Left lobe of liver (tissue), 2 donors: ENCODE results near the gene MC1R. TPM values are rescaled to one million over a fixed set of nuclear protein-coding genes. Genes with fewer than 3 reads are reported as not detected.
A peak's percentile ranks its signal among the peaks of the same experiment; 100 is the strongest.
"Not testable (repeated sequence)": the region's sequence is repeated elsewhere in the genome, so short reads cannot be mapped to it uniquely, and the experiment has no call there.

Experiments
- ATAC-seq: fragments of 200-7000 bp; cut with Tn5 transposase; one replicate; pipeline ENCODE4 v1.9.1; 2020; ENCODE audit warnings: mild to moderate bottlenecking, moderate library complexity
- DNase-seq: peaks from one replicate; pipeline ENCODE4 v3.0.0-alpha.2; 2020; ENCODE audit warnings: low spot score
- total RNA-seq: library from RNA; stranded (reverse); gene quantifications from one replicate; pipeline ENCODE4 v1.2.1, GENCODE V29; 2021
- donor health status: DM: no; HTN: no; CAD: no; lungs with moderate emphysema.
- donor health status: DM: no; HTN: yes; CAD: no.

The MC1R gene
- total RNA-seq, 1 donor from 2014 or later, result 1.9 TPM

DNA sequence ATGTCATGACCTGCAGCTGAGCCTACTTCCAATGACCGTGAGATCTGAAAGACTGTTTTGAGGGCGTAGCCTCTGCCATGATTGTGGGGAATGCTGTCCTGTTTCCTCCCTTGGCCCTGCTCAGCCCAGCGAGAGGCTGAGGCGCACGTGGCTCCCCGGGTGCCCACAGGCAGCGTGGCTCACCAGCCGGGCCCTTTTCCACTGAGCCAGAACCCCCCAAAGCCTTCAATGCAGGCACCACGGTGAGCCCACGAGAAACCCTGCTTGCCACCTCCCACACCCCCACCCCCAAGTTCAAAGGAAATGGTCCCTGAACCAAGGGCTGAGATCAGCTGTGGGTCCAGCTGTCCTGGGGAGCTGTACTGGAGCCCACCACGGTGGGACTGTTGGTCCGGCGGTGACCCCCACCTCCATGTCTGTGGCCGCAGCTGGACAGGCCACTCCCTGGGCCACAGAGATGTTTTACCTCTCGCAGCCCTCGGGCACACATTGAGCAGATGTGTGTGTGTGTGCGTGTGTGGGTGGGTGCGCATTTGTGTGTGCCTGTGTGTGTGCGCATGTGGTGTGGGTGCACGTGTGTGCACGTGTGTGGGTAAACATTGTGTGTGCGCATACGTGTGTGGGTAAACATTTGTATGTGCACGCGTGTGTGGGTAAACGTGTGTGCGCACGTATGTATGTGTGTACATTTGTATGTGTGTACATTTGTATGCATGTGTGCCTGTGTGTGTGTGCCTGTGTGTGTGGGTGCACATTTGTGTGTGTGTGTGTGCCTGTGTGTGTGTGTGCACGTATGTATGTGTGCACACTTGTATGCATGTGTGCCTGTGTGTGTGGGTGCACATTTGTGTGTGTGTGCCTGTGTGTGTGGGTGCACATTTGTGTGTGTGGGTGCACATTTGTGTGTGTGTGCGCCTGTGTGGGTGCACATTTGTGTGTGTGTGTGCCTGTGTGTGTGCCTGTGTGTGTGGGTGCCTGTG, 5.0 kb upstream of the MC1R start:
- ATAC-seq (no peak), DNase-seq (no peak)

DNA sequence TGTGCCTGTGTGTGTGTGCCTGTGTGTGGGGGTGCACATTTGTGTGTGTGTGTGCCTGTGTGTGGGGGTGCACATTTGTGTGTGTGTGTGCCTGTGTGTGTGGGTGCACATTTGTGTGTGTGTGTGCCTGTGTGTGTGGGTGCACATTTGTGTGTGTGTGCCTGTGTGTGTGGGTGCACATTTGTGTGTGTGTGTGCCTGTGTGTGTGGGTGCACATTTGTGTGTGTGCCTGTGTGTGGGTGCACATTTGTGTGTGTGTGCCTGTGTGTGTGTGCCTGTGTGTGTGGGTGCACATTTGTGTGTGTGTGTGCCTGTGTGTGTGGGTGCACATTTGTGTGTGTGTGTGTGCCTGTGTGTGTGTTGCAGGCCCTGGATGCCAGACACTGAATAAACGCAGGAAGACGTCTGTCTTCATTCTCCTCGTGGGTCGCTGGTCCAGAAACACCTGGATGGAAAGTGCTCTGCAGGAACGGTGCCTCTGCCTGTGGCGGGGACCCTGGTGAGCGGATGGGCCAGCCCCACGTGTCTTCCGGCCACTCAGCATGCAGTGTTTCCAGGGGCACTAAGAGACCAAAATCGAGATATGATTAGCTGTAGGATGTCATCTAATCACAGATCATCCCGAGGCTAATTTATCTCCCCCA, 3.9 kb upstream of the MC1R start:
- DNase-seq, ATAC-seq: not testable (repeated sequence)

DNA sequence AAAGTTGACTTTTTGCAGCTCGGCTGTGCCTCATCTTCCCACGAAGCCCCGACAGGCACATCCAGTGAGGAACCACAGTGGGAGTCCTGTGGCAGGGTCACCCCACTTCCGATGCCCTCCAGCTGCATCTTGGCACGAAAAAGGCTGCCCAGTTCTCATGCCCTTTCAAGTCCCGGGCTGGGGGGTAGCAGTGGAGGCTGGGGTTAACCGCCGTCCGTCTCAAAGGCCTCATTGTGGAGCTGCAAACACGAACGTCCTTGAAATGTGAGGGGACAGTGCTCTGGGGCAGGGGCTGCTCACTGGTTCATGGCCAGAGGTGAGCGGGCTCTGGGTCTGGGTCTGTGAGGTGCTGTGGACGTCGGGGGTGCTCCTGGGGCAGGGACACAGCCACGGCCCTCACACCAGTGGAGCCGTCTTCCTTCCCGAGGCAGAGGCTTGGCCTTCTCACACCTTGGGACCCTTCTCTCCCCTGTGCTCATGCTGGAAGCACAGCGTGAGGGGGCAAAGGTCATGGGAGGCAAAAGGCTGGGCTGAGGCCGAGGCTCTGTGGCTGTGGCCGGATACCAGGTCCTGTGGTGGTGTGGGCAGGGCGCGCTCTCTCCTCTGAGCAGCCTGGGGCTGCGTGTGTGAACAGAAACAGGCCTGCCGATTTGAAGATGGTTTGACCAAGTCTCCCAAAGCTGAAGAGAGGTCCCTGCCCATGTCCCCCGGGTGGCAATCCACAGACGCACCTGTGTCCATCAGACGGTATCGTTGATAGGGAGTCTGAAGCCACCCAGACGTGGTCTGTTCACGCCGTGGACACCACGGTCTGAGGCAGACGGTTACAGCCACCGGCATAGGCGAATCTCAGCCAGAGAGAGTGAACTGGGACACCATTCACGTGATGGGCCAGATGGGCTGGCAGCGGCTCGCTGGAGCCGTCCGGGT, 3.1 kb upstream of the MC1R start:
- DNase-seq (no peak), ATAC-seq (peak; percentile 26)

DNA sequence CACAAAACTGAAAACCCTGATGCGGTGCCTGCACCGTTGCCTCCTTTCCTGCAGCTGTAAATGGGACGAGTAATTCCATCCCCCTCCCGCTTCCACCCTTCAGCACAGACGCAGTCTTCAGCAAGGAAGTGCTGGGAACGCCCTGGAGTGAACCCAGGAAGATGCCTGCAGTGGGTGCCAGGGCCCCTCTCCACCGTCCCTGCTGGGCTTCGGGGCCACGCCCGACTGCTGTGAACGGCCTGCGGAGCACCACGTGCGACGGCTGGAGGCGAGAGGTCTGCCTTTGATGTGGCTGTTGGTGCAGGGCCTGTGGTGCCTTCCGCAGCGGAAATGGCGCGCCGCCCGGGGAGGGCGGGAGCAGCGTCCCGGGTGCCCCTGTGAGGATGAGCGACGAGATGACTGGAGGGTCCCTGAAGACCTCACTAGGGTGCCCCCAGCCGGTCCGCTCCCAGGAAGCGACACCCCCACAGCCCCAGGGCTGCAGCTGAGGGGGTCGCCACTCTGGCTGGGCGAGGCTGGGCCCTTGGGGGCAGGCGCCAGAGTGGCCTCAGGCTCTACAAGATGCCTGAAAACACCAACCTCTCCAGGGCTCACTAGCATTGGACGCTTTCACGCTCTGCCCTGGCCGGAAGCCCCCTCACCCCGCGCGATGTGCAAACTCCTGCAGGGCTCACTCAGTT, 749 bp upstream of the MC1R start:
- DNase-seq, result no peak
- ATAC-seq, result peak; percentile 47

DNA sequence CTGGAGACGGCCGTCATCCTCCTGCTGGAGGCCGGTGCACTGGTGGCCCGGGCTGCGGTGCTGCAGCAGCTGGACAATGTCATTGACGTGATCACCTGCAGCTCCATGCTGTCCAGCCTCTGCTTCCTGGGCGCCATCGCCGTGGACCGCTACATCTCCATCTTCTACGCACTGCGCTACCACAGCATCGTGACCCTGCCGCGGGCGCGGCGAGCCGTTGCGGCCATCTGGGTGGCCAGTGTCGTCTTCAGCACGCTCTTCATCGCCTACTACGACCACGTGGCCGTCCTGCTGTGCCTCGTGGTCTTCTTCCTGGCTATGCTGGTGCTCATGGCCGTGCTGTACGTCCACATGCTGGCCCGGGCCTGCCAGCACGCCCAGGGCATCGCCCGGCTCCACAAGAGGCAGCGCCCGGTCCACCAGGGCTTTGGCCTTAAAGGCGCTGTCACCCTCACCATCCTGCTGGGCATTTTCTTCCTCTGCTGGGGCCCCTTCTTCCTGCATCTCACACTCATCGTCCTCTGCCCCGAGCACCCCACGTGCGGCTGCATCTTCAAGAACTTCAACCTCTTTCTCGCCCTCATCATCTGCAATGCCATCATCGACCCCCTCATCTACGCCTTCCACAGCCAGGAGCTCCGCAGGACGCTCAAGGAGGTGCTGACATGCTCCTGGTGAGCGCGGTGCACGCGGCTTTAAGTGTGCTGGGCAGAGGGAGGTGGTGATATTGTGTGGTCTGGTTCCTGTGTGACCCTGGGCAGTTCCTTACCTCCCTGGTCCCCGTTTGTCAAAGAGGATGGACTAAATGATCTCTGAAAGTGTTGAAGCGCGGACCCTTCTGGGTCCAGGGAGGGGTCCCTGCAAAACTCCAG, 1.1 kb downstream of the MC1R start:
- ATAC-seq (no peak), DNase-seq (no peak)

DNA sequence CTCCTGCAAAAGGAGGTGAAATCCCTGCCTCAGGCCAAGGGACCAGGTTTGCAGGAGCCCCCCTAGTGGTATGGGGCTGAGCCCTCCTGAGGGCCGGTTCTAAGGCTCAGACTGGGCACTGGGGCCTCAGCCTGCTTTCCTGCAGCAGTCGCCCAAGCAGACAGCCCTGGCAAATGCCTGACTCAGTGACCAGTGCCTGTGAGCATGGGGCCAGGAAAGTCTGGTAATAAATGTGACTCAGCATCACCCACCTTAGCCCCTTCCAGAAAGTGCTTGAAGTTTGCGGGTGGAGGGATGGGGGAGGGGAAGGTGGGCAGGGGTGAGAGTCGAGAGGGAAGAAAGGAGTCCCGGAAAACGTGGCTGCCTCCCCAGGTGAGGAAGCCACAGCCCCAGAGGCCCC, 2.1 kb downstream of the MC1R start:
- DNase-seq (no peak), ATAC-seq (no peak)

DNA sequence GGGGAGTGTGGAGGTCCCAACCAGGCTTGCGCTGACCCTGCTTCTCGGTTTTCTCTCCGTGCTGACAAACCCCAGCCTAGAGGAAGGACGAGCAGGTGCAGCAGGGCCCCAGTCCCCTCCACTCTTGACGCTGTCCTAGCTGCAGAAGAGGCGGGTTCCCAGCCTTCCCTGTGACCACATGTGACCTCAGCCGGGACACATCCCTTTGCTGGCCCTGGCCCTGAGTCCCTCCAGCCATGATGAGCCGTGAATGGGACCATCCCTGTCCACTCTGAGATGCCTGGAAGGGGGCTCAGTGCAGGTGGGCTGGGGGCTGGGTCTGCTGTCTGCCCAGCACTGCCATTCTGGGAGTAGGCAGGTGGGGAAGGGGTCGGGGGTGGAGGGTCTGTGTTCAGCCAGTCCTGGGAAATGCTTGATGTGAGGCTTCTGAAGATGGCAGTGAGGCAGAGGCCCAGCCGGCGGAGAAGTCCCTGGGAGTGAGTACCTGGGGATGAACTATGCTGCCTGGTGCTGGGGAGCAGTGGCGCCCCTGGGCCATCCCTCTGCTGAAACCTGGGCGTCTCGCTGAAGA, 2.6 kb downstream of the MC1R start:
- no peak for DNase-seq
- ATAC-seq, result no peak

DNA sequence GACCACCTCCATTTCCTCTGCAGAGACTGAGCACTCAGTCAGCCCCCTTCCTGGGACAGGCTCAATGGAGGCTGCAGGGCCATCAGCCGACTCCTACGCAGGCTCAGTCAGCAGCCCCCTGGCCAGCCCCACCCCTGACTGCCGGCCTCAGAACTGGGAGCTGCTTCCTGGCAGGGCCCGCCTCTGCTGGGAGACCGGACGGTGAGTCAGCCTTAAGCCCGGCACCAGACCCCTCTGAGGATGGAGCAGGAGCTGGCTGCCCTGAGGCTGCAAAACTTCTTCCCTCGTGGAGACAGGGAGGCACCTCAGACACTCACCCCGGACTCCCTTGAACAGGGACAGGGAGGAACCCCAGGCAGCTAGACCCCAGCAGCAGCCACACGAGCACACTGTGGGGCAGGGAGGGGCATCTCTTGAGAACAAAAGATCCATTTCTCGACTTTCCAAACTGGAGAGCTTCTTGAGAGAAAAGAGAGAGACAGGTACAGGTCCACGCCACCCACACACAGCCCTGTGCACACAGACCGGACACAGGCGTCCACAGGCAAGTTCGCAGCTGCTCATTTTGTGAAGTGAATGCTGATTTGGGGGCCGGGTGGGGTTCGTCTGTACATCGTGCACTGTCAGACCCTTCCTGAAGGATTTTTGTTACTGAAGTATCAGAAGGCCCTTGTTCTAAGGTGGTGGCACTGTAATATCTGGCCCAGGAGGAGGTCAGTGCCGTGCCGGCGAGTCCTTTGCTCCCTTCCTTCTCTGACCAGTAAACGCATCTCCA, 3.2 kb downstream of the MC1R start:
- ATAC-seq, result no peak
- DNase-seq, result no peak

DNA sequence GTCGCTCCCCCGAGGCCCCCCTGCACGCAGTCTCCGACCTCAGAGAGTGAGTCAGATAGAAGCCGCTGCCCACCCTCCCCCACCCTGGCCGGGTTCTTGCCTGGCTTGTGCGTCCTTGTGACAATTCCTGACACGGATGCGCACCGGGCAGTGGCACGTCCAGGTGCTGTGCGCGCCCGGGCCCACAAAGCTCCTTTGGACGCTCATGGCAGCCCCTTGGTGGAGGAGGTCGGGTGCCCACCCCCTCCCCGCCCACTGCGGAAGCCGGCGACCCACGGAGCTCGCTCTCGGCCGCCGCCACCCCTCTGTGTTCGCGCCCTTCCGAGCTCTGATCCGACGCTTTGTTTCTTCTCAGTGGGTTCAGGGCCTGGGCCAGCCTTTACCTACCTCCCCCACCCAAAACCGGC, 3.8 kb downstream of the MC1R start:
- ATAC-seq (no peak), DNase-seq (no peak)

DNA sequence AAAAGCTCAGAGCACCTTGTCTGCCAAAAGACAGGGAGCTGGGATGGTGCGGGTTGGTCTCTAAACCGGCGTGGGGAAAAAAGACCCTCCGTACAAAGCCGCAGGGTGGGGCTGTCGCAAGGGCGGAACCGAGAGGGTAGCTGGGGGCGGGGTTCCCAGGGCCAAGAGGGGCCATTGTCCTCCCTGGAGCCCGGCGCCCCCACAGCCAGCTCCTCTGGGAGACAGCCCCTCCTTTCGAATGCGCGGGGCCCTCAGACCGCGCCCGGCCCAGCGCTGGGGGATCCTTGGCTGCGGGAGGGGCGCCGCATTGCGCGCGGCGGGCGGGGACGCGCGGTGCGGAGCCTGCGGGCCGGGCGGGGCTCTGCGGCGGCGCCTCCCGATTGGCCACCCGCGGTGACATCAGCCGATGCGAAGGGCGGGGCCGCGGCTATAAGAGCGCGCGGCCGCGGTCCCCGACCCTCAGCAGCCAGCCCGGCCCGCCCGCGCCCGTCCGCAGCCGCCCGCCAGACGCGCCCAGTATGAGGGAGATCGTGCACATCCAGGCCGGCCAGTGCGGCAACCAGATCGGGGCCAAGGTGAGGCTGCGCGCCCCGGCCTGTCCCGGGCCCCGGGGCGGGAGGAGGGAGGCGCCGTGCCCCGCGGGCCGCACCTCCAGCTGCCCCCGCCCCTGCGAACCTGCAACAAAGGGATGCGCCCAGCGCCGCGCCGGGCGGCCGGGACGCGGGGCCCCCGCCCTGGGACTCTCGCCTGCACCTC, 4.4 kb downstream of the MC1R start, which contains the start of gene TUBB3:
TSS of gene TUBB3 (plus strand) at position 459 of the 756 bp plus-strand sequence. CDS start at position 519, 60 bp downstream.
- ATAC-seq (peak; percentile 15), DNase-seq (no peak)

DNA sequence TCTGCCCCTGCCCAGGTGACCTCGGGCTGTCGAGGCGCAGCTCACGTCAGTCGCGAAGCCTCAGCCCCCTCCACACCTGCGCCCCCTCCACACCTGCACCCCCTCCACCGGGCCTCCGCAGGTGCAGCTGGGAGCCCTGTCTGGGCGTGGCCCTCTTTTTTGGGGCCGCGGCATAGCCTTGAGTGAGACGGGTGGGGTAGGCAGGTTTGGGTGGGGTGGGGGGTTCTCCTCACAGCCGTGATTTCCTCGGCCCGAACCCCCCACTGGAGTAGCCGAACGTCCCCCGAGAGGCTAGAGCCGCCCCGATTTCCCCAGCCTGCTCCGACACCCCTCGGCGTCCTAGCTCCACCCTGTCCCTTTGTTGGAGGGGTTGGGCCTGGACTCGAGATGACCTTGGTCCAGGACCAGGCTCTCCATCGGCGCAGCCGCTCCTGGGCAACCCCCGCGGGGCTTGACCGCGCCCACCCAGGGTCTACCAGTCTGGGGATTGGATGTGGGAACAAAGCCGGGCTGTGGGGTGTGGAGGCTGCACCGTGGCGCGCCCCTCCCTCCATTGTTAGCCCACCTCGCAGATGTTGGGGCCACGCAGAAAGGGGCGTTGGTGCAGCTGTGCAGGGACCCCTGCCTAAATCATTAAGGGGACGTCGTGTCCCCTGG, 5.1 kb downstream of the MC1R start:
- no peak for DNase-seq
- no peak for ATAC-seq

DNA sequence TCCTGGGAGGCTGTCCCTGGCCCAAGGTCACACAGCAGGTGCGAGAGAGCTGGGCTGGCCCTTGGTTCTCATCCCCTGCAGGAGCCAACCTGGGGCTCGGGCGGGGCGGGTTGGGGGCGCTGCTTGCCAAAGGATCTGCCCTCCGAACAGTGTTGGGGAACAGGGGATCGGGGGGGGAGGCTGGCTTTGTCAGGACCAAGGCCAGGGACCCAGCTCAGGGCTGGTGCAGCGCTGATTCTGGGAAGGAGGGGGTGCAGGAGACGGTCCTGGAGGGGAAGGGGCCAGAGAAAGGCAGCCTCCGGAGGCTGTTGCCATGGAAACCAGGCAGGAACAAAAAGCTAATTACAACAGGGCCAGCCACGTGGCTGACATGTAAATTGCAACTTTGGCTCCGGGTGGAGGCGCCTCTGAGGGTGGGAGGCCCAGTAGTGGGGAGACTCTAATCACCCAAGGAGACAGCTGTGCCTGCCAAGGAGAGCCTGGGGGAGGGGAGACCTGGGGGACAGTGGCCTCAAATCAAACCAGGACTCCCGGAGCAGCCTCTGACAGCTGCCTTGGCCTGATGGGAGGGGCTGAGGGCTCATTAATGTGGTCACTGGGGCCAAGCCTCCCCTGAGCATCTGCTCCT, 5.7 kb downstream of the MC1R start:
- no peak for DNase-seq

DNA sequence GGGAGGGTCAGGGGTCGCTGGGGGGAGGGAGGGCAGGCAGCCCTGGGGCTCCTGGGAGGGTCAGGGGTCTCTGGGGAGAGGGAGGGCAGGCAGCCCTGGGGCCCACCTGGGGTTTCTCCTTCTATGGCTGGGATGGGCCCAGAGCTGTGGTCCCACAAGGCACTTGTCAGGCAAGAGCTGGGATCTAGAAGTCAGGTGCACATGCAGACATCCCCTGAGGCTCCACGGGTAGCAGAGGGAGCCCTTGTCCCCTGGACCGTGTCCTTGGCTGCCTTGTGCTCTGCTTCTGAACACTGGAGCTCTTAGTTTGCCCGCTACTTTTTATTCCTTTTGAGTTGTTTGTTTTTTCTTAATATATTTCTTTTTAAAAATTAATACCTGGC, 6.3 kb downstream of the MC1R start:
- no peak for ATAC-seq
- no peak for DNase-seq

More for the DNA sequence above, 5.7 kb downstream of the MC1R start:
- ATAC-seq, result no peak

DNA sequence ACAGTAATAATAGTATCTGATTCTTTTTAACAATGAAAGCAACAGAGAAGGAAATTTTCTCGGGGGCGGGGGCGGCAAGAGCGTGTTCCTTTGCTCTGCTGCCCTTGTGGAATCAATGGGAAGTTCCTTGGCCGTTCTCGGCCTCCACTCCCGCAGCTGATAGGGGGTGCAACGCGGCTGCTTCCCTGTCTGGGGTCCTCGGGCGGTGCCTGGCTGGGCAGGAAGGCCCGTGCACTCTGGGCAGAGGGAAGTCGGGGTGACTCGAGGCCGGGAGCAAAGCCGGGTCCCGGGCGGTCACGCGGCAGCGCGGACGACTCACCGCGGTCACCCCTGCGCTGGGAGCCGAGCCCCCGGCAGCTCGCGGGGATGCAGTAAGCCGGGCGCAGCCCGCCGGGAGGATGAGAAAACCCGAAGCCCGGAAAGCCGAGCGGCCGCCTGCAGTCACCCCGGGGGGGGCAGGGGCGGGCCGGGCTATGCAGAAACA, 7.0 kb downstream of the MC1R start:
- ATAC-seq, result no peak

DNA sequence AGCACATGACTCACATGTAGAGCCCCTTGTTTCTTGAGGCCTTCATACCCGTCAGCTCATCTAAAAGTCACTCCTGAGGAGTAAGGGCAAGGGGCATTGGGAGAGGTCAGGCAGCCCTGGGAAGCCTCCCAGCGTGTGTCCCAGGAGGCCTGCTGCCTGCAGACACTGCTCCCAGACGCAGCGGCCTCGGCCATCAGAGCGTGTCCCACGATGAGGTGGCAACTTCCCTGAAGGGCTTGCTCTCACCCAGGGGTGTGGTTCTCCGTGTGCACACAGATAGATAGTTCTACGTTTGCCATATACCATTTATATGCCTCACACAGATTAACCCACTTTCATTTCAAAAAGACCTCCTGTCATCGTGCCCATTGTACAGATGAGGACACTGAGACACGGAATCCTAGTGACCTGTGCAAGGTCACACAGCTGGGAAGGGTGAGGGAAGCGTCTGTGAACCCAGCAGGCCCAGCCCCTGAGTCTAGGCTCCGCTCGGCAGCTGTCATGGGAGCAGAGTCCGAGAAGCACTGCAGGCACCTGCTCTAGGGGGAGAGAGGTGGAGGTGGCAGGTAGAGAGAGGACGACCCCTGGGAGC, 12.7 kb downstream of the MC1R start:
- DNase-seq (no peak), ATAC-seq (no peak)

More for the DNA sequence above, 7.0 kb downstream of the MC1R start:
- DNase-seq, result no peak

DNA sequence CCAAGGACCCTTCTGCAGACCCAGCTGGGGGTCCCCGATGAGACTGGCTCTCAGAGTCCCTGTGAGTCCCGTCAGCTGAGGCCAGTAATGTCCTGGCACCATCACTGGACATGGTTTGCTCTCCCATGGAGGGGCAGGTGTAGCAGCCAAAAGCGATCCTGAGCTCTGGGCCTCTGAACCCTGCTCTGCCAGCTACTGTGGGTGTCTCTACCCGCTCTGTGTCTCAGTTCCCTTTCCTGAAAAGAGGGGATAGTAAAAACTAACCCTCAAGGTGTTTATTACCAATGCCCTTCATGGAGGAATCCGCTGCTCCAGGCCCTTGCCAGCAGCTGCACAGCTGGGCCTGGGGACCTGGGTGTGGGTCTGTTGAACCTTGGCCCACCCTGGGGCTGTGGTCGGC, 13.3 kb downstream of the MC1R start:
- ATAC-seq, result no peak
- DNase-seq, result no peak
